GM21737 (cell line): ENCODE measurements around the gene TMC8.
A peak's percentile ranks its signal among the peaks of the same experiment; 100 is the strongest.
"Not testable (repeated sequence)": the region's sequence is repeated elsewhere in the genome, so short reads cannot be mapped to it uniquely, and the experiment has no call there.

Source experiments
- ATAC-seq: cut with Tn5 transposase; IDR thresholded peaks from one replicate; pipeline ENCODE4 v1.9.1; 2021; ENCODE audit warnings: mild to moderate bottlenecking, moderate library complexity; ENCODE audit not compliant: unreplicated experiment

Gene TMC8

GRCh38 chr17:78133971-78134898 is 3.7 kb downstream of the TMC8 start:
- no peak for ATAC-seq

GRCh38 chr17:78134899-78135385 is 4.4 kb downstream of the TMC8 start:
- no peak for ATAC-seq

GRCh38 chr17:78135858-78136500 is 5.4 kb downstream of the TMC8 start:
- no peak for ATAC-seq

- ATAC-seq, result no peak
Measured at GRCh38 chr17:78137392-78138203, 7.0 kb downstream of the TMC8 start.

- no peak for ATAC-seq
Measured at GRCh38 chr17:78138204-78139060, 7.9 kb downstream of the TMC8 start.

GRCh38 chr17:78139861-78140168 is 9.2 kb downstream of the TMC8 start:
- not testable (repeated sequence) for ATAC-seq

GRCh38 chr17:78140169-78141051 is 9.8 kb downstream of the TMC8 start:
- peak; percentile 73 for ATAC-seq

- no peak for ATAC-seq
Measured at GRCh38 chr17:78141437-78142118, 11.0 kb downstream of the TMC8 start.

- no peak for ATAC-seq
Measured at GRCh38 chr17:78142119-78142861, 11.7 kb downstream of the TMC8 start.

- ATAC-seq, result no peak
Measured at GRCh38 chr17:78143214-78144146, 12.9 kb downstream of the TMC8 start.

- ATAC-seq, result no peak
Measured at GRCh38 chr17:78144147-78144719, 13.7 kb downstream of the TMC8 start.

- no peak for ATAC-seq
Measured at GRCh38 chr17:78144736-78145641, 14.4 kb downstream of the TMC8 start.

GRCh38 chr17:78146471-78146869 is 15.9 kb downstream of the TMC8 start:
- ATAC-seq, result no peak

GRCh38 chr17:78146881-78147280 is 16.3 kb downstream of the TMC8 start:
- no peak for ATAC-seq

GRCh38 chr17:78147315-78147998 is 16.9 kb downstream of the TMC8 start:
- ATAC-seq, result no peak
